Measurements from ENCODE around the gene NCOR1.

Gene NCOR1

DNA sequence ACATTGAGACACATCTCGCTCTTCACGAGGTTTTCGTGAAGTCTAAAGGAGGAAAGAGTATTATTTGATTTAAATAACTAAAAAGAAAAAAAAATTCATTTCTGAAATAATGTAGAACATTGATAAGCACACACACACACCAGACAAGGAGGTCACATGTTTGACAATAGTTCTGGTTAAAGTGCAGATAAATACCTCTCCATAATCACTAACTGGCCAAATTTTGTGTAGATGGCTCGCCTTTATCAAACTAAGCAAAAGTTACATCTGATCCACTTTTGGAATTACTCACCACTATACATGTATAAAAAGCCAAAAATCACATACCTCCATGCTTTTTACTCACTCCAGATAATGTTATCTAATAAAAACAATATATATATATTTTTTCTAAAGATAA lies 106.5 kb downstream of the NCOR1 start:
- in situ Hi-C loops (cut with HindIII; ENCODE audit: low pct_unique_long_range_greater_than_20kb, low sequenced_read_pairs) = no loop called here
- DNase-seq (ENCODE audit: low read depth in 1 of 2, low spot score in 1 of 2) = no peak
- TF ChIP-seq JUND (IDR thresholded peaks at IDR 0.05; ENCODE audit: low read depth) = no peak

DNA sequence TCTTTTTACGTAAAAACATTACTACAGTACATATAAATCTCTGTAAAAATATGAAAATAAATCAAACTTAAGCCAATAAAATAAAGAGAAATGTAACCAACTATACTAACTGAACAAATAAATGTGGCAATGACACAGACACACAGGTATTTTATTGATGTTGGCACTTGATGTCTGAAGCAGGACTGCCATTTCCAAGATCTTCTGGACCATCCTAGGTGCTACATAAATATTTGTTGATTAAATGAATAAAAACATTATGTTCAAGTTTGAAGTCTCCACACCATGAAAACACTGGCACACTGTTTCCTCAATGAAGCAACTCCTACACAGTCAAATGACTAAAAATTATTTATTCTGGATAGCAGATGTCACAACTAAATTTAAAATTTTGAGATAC lies 106.9 kb downstream of the NCOR1 start:
- peak in 1 of 2 experiments; percentile 6 for DNase-seq (ENCODE audit: low read depth in 1 of 2, low spot score in 1 of 2)
- in situ Hi-C loops (cut with HindIII; ENCODE audit: low pct_unique_long_range_greater_than_20kb, low sequenced_read_pairs) = no loop called here
- TF ChIP-seq JUND (IDR thresholded peaks at IDR 0.05; ENCODE audit: low read depth) = no peak

DNA sequence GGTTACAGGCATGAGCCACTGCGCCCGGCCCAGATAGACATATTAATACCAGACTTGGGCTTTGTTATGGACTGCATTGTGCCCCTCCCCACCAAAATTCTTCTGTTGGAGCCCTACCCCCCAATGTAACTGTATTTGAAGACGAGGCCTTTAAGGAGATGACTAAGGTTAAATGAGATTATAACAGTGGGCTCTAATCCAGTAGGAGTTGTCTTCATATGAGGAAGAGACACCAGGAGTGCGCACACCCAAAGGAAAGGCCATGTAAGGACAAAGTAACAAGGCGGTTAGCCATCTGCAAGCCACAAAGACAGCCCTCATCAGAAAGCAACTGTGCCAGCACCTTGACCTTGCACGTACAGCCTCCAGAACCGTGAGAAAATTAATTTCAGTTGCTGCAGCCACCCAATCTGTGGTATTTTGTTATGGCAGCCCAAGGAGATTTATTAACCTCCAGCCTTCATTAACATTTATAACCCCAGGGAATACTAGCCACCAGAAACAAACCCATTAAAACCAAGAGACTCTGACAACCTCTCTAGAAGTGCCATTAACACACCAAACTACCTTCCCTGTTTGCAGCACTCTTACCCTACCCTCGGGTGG lies 108.1 kb downstream of the NCOR1 start:
- no peak for TF ChIP-seq JUND (IDR thresholded peaks at IDR 0.05; ENCODE audit: low read depth)
- in situ Hi-C loops (cut with HindIII; ENCODE audit: low pct_unique_long_range_greater_than_20kb, low sequenced_read_pairs) = no loop called here
- DNase-seq (ENCODE audit: low read depth in 1 of 2, low spot score in 1 of 2) = no peak

DNA sequence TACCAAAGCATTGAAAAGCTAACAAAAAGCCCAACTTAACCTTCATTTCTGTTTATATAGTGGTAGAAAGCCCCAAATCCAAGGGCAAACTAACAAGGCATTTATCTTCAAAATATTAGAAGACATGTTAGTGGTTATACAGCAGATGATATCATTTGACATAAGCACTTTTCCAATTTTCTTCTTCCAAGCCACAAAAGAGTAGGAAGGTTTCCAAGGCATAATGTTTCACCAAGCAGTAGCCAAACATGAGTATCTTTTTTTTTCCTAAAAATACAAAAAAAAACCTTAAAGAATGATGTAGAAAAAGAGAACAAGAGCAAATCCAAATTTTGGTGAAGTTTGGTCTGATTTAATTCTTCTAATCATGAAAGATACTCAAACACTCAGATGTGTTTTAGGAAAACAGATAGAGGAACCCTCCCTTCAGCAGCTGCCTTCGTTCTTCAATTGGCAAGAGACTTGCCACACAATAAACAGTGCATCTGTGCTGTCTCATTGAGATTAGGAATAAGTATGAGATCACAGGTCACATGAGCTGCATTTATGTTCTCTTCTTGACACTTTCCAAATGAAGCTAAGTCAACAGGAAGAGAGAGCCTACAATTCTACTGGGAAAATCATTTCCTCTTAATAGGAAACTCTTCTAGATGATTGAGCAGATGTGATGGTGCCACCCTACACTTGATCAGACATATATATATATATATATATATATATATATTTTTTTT lies 109.0 kb downstream of the NCOR1 start:
- in situ Hi-C loops (cut with HindIII; ENCODE audit: low pct_unique_long_range_greater_than_20kb, low sequenced_read_pairs) = no loop called here
- peak in 1 of 2 experiments; percentile 0 for DNase-seq (ENCODE audit: low read depth in 1 of 2, low spot score in 1 of 2)
- no peak for TF ChIP-seq JUND (IDR thresholded peaks at IDR 0.05; ENCODE audit: low read depth)

DNA sequence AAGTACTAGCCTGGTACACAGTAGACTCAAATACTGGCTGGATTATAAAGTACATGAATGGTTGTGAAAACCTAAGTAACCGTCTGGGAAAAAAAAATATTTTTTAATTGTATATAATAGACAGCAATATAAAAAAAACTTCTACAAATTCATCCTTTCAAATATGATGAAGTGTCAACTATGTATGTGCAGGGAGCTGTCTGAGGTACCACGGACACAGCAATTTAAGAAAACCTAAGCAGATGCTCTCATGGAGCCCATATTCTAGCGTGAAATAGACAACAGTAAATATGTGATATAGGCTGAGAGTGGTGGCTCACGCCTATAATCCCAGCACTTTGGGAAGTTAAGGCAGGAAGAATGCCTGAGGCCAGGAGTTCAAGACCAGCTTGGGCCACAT lies 111.1 kb downstream of the NCOR1 start:
- DNase-seq (ENCODE audit: low read depth in 1 of 2, low spot score in 1 of 2) = no peak
- in situ Hi-C loops (cut with HindIII; ENCODE audit: low pct_unique_long_range_greater_than_20kb, low sequenced_read_pairs) = no loop called here
- no peak for TF ChIP-seq JUND (IDR thresholded peaks at IDR 0.05; ENCODE audit: low read depth)

DNA sequence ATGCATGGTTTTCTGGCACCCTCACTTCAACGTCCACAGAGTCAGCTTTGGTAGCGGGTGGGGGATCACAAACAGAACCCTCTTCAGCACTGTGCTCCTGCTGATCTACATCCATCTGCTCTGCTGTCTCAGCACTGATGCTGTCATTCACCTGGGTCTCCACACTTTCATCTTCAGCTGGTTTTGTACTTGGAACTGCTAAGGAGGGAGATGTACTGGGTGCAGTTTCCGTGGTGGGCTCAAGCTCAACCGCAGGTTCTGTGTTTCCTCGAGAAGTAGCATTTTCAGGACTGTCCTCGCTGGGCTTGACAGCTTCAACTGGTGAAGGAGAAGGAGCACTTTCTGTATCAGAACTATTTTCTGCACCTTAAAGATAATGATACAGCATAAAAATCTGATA lies 113.9 kb downstream of the NCOR1 start:
- in situ Hi-C loops (cut with HindIII; ENCODE audit: low pct_unique_long_range_greater_than_20kb, low sequenced_read_pairs) = no loop called here
- no peak for DNase-seq (ENCODE audit: low read depth in 1 of 2, low spot score in 1 of 2)
- no peak for TF ChIP-seq JUND (IDR thresholded peaks at IDR 0.05; ENCODE audit: low read depth)

DNA sequence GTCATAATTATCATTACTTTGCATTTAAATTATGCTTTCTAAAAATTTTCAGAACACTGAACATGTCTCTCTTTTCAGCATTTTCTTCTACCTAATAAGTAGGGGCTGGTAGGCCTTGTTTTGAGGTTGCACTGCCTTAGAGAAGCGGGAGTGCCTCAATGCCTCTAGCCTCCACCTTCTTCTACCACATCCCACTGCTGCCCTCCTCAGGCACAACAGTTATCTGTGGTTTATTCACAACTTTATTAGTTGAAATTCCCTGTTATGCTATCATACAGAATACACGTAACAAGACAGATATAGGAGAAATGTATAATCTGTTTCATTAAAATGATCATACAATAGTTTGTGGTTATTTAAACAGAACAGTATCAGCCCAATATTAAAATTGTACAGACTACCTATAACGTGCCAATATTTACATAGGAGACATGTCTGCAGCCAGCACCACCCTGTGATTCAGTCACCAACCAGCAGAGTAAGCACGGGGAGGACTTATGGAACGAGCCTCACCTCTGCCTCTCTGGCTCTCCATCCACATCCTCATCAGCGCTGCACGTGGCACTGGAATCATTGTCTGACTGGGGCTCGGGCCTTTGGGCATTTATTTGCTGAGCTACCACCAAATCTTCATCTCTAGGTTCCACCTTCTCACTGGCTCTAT lies 114.5 kb downstream of the NCOR1 start:
- DNase-seq (ENCODE audit: low read depth in 1 of 2, low spot score in 1 of 2) = peak in 1 of 2 experiments; percentile 23
- no peak for TF ChIP-seq JUND (IDR thresholded peaks at IDR 0.05; ENCODE audit: low read depth)
- in situ Hi-C loops (cut with HindIII; ENCODE audit: low pct_unique_long_range_greater_than_20kb, low sequenced_read_pairs) = no loop called here

DNA sequence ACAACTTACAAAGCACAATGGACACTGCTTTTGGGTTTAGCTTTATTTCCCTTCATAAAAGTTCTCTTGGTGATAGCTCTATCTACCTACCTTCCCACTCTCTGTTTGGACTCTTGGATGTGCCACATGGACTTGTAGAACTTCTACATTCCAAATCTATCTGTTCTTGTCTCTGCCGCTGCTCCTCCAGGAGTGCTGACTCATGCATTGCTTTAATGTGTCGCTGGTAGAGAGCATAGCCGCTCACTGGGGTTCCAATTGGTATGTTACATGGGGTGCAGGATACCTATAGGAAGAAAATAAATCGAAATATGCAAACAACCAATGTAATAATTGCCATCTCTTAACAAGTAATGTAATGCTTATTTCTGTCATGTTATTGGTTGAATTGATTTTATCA lies 123.6 kb downstream of the NCOR1 start:
- DNase-seq (ENCODE audit: low read depth in 1 of 2, low spot score in 1 of 2) = no peak
- in situ Hi-C loops (cut with HindIII; ENCODE audit: low pct_unique_long_range_greater_than_20kb, low sequenced_read_pairs) = no loop called here
- TF ChIP-seq JUND (IDR thresholded peaks at IDR 0.05; ENCODE audit: low read depth) = no peak

DNA sequence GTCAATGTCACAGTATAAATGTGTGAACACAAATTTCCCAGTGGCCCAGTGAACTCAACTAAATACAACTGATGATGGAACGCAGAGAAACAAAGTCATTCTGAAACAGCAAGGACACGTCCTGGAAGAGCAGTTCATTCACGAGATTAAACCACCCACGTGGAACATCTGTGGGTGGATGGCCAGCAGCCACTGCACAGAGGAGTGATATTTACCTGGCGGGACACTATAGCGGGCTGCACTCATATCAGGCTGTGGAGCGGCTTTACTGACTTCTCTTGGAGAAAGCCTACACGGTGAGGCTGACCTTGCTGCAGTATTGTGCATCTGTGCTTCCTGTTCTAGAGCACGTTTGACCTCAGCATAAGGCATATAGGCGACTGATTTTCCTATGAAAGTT lies 128.4 kb downstream of the NCOR1 start:
- TF ChIP-seq JUND (IDR thresholded peaks at IDR 0.05; ENCODE audit: low read depth) = no peak
- in situ Hi-C loops (cut with HindIII; ENCODE audit: low pct_unique_long_range_greater_than_20kb, low sequenced_read_pairs) = no loop called here
- no peak for DNase-seq (ENCODE audit: low read depth in 1 of 2, low spot score in 1 of 2)

DNA sequence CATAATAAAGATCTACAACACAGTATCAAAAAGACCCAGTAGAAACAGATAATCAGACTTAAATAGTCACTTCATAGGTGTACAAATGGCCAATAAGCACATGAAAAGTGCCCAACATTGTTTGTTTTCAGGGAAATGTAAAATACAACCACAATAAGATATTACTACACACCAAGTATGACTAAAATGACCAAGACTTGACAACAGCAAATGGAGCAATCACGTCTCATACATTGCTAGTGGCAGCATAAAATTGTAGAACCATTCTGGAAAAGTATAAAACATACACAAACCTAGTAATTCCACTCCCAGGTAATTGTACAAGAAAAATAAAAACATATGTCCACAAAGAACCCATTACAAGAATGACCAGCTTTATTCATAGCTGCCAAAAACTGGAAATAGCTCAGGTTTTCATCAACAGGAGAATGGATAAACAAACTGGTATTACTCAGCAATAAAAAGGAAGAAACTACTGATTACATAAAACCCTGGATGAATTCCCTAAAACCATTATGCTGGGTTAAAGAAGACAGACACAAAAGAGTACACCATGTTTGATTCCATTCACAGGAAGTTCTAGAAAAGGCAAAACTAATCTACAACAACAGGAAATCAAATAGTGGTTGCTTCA lies 130.2 kb downstream of the NCOR1 start:
- in situ Hi-C loops (cut with HindIII; ENCODE audit: low pct_unique_long_range_greater_than_20kb, low sequenced_read_pairs) = no loop called here

DNA sequence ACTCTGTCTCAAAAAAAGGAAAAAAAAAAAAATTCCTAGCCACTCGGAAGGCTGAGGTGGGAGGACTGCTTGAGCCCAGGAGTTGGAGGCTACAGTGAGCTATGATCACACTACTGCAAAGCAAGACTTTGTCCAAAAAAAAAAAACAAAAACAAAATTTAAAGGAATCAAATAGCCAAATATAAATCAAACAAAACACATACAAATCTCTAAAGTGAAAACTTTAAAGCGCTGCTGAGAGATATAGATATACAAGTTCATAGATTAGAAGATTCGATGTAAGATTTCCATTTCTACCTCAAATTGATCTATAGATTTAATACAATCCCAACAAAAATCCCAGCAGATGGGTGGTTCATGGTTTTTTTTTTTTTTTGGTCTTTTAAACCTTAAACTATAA lies 132.1 kb downstream of the NCOR1 start:
- DNase-seq (ENCODE audit: low read depth in 1 of 2, low spot score in 1 of 2) = no peak
- in situ Hi-C loops (cut with HindIII; ENCODE audit: low pct_unique_long_range_greater_than_20kb, low sequenced_read_pairs) = no loop called here
- no peak for TF ChIP-seq JUND (IDR thresholded peaks at IDR 0.05; ENCODE audit: low read depth)

More for the DNA sequence above, 130.2 kb downstream of the NCOR1 start:
- no peak for DNase-seq (ENCODE audit: low read depth in 1 of 2, low spot score in 1 of 2)
- no peak for TF ChIP-seq JUND (IDR thresholded peaks at IDR 0.05; ENCODE audit: low read depth)

DNA sequence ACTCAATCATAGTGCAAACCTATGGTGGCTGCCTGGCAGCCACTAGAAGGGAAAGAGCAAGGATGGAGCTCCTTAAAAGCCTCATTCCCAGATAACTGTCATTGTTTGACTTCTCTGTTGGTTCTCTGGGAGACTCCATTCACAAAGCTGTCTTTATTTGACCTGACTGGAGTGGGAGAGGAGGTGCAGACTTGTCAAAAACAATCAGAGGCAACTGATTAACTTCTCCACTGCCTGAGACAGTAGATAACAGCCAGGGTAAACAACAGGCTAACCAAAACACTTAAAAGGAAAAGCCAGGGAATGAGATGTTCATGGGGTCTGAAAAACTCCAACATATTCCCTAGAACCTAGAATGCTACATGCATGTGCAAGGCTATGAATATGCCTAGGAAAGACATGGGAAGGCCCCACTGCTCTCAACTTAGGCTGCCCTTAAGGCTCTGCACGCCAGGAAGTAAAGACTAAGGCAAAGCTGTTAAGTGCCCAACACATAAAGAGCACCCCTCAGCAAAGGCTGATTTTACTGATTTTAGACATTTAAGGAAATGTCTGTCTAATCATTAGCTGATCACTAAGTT lies 133.7 kb downstream of the NCOR1 start:
- in situ Hi-C loops (cut with HindIII; ENCODE audit: low pct_unique_long_range_greater_than_20kb, low sequenced_read_pairs) = no loop called here
- no peak for TF ChIP-seq JUND (IDR thresholded peaks at IDR 0.05; ENCODE audit: low read depth)
- no peak for DNase-seq (ENCODE audit: low read depth in 1 of 2, low spot score in 1 of 2)
